Effector memory CD4-positive, alpha-beta T cell (primary cell): ENCODE data around the gene KSR1.

Experiments used
- DNase-seq, 3 donors: peaks; one replicate each; pipeline ENCODE4 v3.0.0-alpha.2; 2020
- H3K27ac ChIP-seq: 2 replicates; pipeline ENCODE4 v1.7.0; 2013; ENCODE audit warnings: mild to moderate bottlenecking, low read length, moderate library complexity; ENCODE audit not compliant: insufficient read depth, poor library complexity, severe bottlenecking
- H3K27me3 ChIP-seq: replicated peaks from 2 replicates; pipeline ENCODE4 v1.7.0; 2013; ENCODE audit warnings: mild to moderate bottlenecking, low read length; ENCODE audit not compliant: insufficient read depth, control insufficient read depth, poor library complexity, severe bottlenecking
- H3K36me3 ChIP-seq: 2 replicates; pipeline ENCODE4 v1.7.0; 2013; ENCODE audit warnings: mild to moderate bottlenecking, low read length, moderate library complexity; ENCODE audit not compliant: control insufficient read depth, insufficient read depth
- H3K4me1 ChIP-seq: 2 replicates; pipeline ENCODE4 v1.7.0; 2013; ENCODE audit warnings: low read length, mild to moderate bottlenecking; ENCODE audit not compliant: control insufficient read depth, insufficient read depth, poor library complexity, severe bottlenecking
- H3K4me3 ChIP-seq: 2 replicates; pipeline ENCODE4 v1.7.0; 2013; ENCODE audit warnings: low read length, low read depth, mild to moderate bottlenecking; ENCODE audit not compliant: insufficient read depth, poor library complexity, severe bottlenecking
- H3K9me3 ChIP-seq: 2 replicates; pipeline ENCODE4 v1.7.0; 2013; ENCODE audit warnings: mild to moderate bottlenecking, low read length, moderate library complexity; ENCODE audit not compliant: control insufficient read depth

The KSR1 gene

GRCh38 chr17:27477971-27478684 is 21.9 kb downstream of the KSR1 start:
- H3K27ac ChIP-seq = no peak overlapping the region
- H3K36me3 ChIP-seq = no peaks in the 10 kb centered on the region
- H3K4me3 ChIP-seq = no peak overlapping the region
- no peak for DNase-seq
- no peaks in the 10 kb centered on the region for H3K27me3 ChIP-seq
- H3K9me3 ChIP-seq = no peaks in the 10 kb centered on the region
- peaks cover 27% of the 10 kb centered on the region for H3K4me1 ChIP-seq

DNA sequence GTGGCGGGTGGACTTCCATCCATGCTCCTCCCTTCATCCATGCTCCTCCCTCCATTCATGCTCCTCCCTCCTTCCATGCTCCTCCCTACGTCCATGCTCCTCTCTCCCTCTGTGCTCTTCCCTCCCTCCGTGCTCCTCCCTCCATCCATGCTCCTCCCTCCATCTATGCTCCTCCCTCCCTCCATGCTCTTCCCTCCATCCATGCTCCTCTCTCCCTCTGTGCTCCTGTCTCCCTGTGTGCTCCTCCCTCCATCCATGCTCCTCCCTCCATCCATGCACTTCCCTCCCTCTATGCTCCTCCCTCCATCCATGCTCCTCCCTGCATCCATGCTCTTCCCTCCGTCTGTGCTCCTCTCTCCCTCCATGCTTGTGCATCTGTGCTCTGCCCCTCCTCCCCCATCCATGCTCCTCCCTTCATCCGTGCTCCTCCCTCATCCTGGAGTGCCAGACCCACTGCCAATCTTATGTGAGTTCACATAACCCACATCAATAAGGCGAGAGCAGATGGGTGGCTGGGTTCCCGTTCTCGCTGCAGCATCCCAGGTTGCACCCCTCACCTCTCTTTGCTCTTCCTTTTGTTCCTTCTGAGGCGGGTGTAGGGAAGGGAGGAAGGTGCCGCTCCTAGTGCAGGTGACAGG is 22.8 kb downstream of the KSR1 start:
- Histone ChIP-seq H3K9me3 (no peaks in the 10 kb centered on the region), H3K27me3 (no peaks in the 10 kb centered on the region), H3K27ac (no peak overlapping the region), H3K36me3 (no peaks in the 10 kb centered on the region), H3K4me3 (no peak overlapping the region), H3K4me1 (peaks cover 26% of the 10 kb centered on the region)
- DNase-seq = no peak

- Histone ChIP-seq H3K27ac (no peak overlapping the region), H3K4me3 (no peak overlapping the region), H3K36me3 (no peaks in the 10 kb centered on the region), H3K27me3 (no peaks in the 10 kb centered on the region), H3K9me3 (no peaks in the 10 kb centered on the region), H3K4me1 (peaks cover 17% of the 10 kb centered on the region)
- no peak for DNase-seq
These were observed 23.6 kb downstream of the KSR1 start for GRCh38 chr17:27479838-27480237.

DNA sequence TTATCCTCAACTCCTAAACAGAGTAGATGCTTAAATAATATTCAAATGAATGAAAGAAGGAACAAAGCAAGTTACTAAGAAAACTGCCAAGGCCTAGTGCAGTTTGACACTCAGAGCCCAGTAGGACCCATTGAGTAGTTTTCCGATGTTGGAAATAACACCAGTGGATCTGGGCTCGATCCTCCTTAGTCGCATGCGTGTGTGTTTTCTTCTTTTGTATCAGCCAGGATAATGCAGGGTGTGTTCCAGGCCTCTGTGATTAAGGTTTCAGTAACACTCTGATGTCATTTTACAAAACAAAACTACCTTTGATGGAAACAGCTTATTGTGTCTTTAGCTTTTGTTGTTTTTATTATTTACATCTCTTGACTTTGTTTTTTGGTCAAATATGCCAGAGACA is 24.5 kb downstream of the KSR1 start:
- Histone ChIP-seq H3K36me3 (no peaks in the 10 kb centered on the region), H3K27me3 (no peaks in the 10 kb centered on the region), H3K4me1 (peaks cover 9% of the 10 kb centered on the region), H3K9me3 (no peaks in the 10 kb centered on the region), H3K4me3 (no peak overlapping the region), H3K27ac (no peak overlapping the region)
- no peak for DNase-seq

DNA sequence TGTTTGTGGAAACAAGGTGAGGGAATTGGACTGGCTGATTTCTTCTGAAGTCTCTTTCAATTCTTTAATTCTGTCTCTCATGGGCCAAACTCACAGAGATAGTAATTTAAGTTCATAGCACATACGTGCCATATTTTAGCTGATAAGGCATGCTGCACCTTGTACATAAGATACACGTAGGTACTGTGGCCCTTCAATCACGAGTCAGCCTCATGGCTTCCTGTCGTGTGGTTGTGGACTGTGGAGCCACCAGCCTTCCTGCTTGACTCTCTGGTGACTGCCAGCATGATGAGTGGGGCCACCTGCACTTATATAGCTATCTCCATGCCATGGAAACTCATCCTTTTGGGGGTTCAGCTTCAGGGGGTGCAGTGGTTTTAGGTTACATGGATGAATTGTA is 25.1 kb downstream of the KSR1 start:
- Histone ChIP-seq H3K9me3 (no peaks in the 10 kb centered on the region), H3K27me3 (no peaks in the 10 kb centered on the region), H3K4me3 (no peak overlapping the region), H3K4me1 (peaks cover 8% of the 10 kb centered on the region), H3K36me3 (no peaks in the 10 kb centered on the region), H3K27ac (no peak overlapping the region)
- peak; percentile 24 to 41 (median 32) for DNase-seq

DNA sequence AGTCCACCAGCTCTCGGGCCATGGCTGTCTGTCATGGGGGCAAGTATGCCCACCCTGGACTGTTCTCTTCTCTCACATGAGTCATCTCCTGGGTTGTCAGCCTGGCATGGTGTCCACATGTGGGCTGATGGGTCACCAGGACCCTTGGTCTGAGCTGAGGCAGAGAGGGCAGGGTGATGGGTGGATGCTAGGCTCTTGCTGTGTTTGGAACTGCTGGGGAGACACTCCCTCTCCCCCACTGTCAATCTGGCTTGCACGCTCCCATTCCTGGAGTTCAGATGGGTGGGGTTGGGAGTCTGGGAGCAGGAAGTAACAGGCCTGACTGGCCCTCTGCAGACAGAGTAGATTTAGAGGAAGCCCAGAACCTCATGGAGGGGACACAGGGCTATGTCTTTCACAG is 28.9 kb downstream of the KSR1 start:
- no peak overlapping the region for H3K27ac ChIP-seq
- H3K27me3 ChIP-seq = no peaks in the 10 kb centered on the region
- no peak for DNase-seq
- H3K36me3 ChIP-seq = no peaks in the 10 kb centered on the region
- H3K4me1 ChIP-seq = peaks cover 8% of the 10 kb centered on the region
- H3K4me3 ChIP-seq = no peak overlapping the region
- H3K9me3 ChIP-seq = no peaks in the 10 kb centered on the region

DNA sequence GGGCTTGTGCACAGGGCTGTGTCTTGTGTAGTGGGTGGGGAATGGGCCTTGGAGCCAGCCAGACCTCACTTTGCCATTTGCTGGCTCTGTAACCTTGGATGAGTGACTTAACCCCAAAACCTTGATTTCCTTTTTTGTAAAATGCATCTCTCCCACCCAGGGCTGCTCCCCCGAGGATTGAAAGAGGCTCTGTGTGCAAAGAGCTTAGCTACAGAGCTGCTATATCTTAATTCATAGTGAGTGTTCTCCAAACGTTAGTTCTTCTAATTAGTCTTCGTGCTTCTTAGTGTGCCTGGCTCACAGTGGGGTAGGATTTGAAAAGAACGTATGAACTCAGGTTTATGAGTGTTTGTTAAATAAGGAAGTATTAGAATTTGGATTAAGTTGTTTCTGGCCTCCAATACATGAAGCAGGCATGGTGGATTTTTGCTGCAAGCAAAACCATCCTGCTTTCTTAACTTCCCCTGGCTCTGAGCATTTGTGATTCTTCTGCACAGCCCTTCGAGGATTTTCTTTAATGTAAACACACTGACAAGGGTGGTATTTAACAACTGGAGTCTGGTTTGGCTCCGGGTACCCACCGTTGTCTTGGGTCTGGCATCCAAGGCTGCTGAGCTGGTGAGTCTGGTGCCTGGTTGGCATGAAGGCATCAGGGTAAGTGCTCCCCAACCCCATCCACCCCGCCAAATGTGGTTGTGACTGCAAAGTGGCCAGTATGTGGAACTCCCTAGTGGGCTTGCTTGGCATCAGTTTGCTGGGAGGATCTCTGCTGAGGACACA is 29.7 kb downstream of the KSR1 start:
- Histone ChIP-seq H3K4me3 (no peak overlapping the region), H3K9me3 (no peaks in the 10 kb centered on the region), H3K4me1 (peaks cover 8% of the 10 kb centered on the region), H3K36me3 (no peaks in the 10 kb centered on the region), H3K27me3 (no peaks in the 10 kb centered on the region), H3K27ac (no peak overlapping the region)
- no peak for DNase-seq

DNA sequence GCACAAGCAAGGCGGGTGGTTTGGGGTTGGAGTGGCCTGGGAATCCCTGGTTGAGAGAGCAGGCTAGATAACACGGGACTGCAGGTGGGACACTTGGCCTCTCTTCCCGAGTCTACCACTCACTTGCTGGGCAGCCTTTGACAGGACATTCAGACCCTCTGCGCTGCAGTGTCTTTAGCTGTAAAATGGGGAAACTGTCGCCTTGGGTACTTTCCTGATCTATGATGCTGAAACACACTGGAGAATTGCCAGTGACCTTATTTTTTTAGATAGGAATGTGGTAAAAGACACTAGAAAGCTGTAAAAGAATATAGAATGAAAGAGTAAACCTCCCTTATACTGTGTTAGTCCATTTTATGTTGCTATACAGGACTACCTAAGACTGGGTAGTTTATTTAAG is 30.5 kb downstream of the KSR1 start:
- no peaks in the 10 kb centered on the region for H3K27me3 ChIP-seq
- DNase-seq = no peak
- H3K36me3 ChIP-seq = no peaks in the 10 kb centered on the region
- no peaks in the 10 kb centered on the region for H3K4me1 ChIP-seq
- no peak overlapping the region for H3K27ac ChIP-seq
- H3K9me3 ChIP-seq = no peaks in the 10 kb centered on the region
- no peak overlapping the region for H3K4me3 ChIP-seq

- Histone ChIP-seq H3K36me3 (no peaks in the 10 kb centered on the region), H3K27me3 (no peaks in the 10 kb centered on the region), H3K9me3 (no peaks in the 10 kb centered on the region), H3K4me3 (no peak overlapping the region), H3K27ac (no peak overlapping the region), H3K4me1 (no peaks in the 10 kb centered on the region)
- no peak for DNase-seq
These were observed 32.0 kb downstream of the KSR1 start for GRCh38 chr17:27488231-27488630.
